IPS-15b (cell line): ENCODE measurements around the gene ARPC2.
A peak's percentile ranks its signal among the peaks of the same experiment; 100 is the strongest.

Experiments used
- H3K27me3 ChIP-seq: one replicate; pipeline ENCODE4 v1.6.1; 2013; ENCODE audit warnings: low read length; ENCODE audit not compliant: control insufficient read depth, insufficient read depth
- H3K36me3 ChIP-seq: one replicate; pipeline ENCODE4 v1.6.1; 2013; ENCODE audit warnings: low read length; ENCODE audit not compliant: control insufficient read depth, insufficient read depth
- H3K4me1 ChIP-seq: one replicate; pipeline ENCODE4 v1.6.1; 2013; ENCODE audit warnings: mild to moderate bottlenecking, low read length; ENCODE audit not compliant: control insufficient read depth, insufficient read depth
- H3K4me3 ChIP-seq: one replicate; pipeline ENCODE4 v1.5.1; 2013; ENCODE audit warnings: low read depth, low read length
- H3K9ac ChIP-seq: one replicate; pipeline ENCODE4 v1.6.1; 2013; ENCODE audit warnings: low read depth, mild to moderate bottlenecking, low read length
- H3K9me3 ChIP-seq: one replicate; pipeline ENCODE4 v1.6.1; 2013; ENCODE audit warnings: mild to moderate bottlenecking, low read length; ENCODE audit not compliant: control insufficient read depth, insufficient read depth

Gene ARPC2

GRCh38 chr2:218218268-218219185 lies 1.5 kb downstream of the ARPC2 start:
- Histone ChIP-seq H3K4me1 (peaks cover 11% of the 10 kb centered on the region), H3K9ac (peak overlapping the region; percentile 97), H3K4me3 (peak overlapping the region; percentile 90), H3K36me3 (no peaks in the 10 kb centered on the region), H3K27me3 (no peaks in the 10 kb centered on the region), H3K9me3 (no peaks in the 10 kb centered on the region)

GRCh38 chr2:218219934-218220333 lies 2.9 kb downstream of the ARPC2 start:
- Histone ChIP-seq H3K4me3 (no peak overlapping the region), H3K9ac (no peak overlapping the region), H3K4me1 (peaks cover 11% of the 10 kb centered on the region)

DNA sequence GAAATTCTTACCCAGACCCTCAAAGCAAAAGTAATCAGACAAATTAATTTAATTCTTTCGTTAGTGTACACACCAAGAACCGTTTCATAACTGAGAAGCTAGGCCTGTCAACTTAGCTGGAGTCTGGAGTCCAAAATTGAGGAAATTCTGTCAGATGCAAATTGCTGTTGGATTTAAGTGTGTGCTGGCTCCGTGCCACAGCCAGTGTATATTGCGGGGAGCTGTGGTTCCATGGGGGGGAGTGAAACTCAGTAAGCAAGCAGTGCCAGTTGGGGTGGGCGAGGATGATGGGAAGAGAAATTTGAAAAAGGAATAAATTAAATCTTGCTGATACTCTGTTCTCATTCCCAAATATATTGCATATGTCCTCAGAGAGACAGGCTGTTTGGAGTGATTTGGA lies 4.0 kb downstream of the ARPC2 start:
- H3K36me3 ChIP-seq, result no peaks in the 10 kb centered on the region
- no peak overlapping the region for H3K4me3 ChIP-seq
- no peaks in the 10 kb centered on the region for H3K9me3 ChIP-seq
- H3K27me3 ChIP-seq, result no peaks in the 10 kb centered on the region
- peaks cover 10% of the 10 kb centered on the region for H3K4me1 ChIP-seq
- no peak overlapping the region for H3K9ac ChIP-seq

More at GRCh38 chr2:218219934-218220333, 2.9 kb downstream of the ARPC2 start:
- Histone ChIP-seq H3K36me3 (no peaks in the 10 kb centered on the region), H3K27me3 (no peaks in the 10 kb centered on the region), H3K9me3 (no peaks in the 10 kb centered on the region)

GRCh38 chr2:218223046-218223445 lies 6.1 kb downstream of the ARPC2 start:
- Histone ChIP-seq H3K4me3 (no peak overlapping the region), H3K4me1 (peaks cover 8% of the 10 kb centered on the region), H3K9me3 (no peaks in the 10 kb centered on the region), H3K9ac (no peak overlapping the region), H3K27me3 (no peaks in the 10 kb centered on the region), H3K36me3 (peaks cover 4% of the 10 kb centered on the region)

GRCh38 chr2:218224186-218224585 lies 7.2 kb downstream of the ARPC2 start:
- H3K4me3 ChIP-seq, result no peak overlapping the region
- no peaks in the 10 kb centered on the region for H3K27me3 ChIP-seq
- no peaks in the 10 kb centered on the region for H3K9me3 ChIP-seq
- peaks cover 2% of the 10 kb centered on the region for H3K4me1 ChIP-seq
- H3K36me3 ChIP-seq, result peaks cover 10% of the 10 kb centered on the region
- H3K9ac ChIP-seq, result no peak overlapping the region

DNA sequence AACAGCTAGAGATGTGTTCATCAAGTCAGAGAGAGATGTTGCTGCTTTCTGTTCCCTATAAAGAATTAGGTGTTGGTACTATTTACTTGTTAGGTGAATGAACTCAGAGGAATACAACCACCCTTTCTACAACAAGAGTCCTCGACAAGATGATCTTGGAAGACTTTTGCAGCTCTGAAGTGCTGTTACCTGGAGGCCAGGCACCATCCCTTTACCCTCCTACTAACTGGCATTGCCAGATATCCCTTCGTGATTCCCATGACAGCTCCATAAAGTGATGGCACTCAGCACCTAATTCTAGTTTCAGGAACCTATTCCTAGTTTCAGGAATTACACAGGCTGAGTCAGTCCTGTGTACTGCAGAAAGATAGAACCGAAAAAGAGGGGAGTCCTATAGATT lies 9.9 kb downstream of the ARPC2 start:
- Histone ChIP-seq H3K4me3 (no peak overlapping the region), H3K27me3 (no peaks in the 10 kb centered on the region), H3K9ac (no peak overlapping the region), H3K4me1 (no peaks in the 10 kb centered on the region), H3K9me3 (no peaks in the 10 kb centered on the region), H3K36me3 (peaks cover 15% of the 10 kb centered on the region)

DNA sequence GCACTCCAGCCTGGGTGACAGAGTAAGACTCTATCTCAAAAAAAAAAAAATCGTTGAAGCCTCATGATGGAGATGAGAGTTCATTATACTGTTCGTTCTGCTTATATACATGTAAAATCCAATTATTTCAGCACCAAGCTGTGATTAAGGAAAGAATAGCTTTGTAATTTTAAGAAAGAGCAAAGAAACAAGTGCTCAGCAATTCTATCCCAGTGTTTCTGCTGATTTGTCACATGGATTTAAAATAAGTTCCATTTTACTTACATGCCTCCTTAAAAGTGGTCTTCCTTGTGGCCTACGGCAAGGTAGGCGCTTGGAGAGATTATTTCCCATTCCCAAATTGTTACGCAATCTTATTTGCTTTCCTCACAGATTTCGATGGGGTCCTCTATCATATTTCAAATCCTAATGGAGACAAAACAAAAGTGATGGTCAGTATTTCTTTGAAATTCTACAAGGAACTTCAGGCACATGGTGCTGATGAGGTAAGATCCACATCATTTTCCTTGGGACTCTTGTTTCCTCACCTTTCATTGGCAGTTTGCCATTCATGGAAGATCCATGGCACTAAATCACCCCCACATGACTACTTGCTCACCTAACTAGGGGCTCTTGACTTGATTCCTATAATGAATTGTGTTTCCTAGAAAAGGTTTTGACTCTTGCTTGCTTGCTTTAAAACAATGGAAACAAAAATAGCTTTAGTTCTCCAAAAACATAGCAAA lies 11.5 kb downstream of the ARPC2 start:
- Histone ChIP-seq H3K4me1 (no peaks in the 10 kb centered on the region), H3K4me3 (no peak overlapping the region), H3K36me3 (peaks cover 20% of the 10 kb centered on the region), H3K27me3 (no peaks in the 10 kb centered on the region), H3K9ac (no peak overlapping the region), H3K9me3 (no peaks in the 10 kb centered on the region)

DNA sequence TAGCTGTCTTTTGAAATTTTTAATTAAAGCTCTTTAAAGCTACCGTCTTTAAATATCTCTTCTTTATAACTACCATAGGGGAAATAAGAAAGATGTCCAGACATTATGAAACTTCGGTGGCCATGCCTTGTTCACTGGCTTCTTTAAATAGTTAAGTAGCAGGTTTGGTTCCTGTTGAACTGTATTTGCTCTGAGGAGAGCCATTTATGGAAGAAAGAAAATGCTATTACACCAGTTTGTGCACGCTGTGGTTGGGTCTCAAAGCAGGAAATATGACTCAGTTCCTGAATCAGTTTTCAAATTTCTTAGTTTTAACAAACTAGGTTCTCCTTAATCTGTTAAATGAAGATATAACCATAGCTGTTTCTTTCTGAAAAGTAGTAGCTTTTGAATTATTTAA lies 12.2 kb downstream of the ARPC2 start:
- H3K27me3 ChIP-seq, result no peaks in the 10 kb centered on the region

GRCh38 chr2:218229851-218230250 lies 12.9 kb downstream of the ARPC2 start:
- H3K4me3 ChIP-seq, result no peak overlapping the region
- no peaks in the 10 kb centered on the region for H3K4me1 ChIP-seq
- no peak overlapping the region for H3K9ac ChIP-seq
- no peaks in the 10 kb centered on the region for H3K9me3 ChIP-seq
- H3K27me3 ChIP-seq, result no peaks in the 10 kb centered on the region
- H3K36me3 ChIP-seq, result peaks cover 30% of the 10 kb centered on the region

More for the DNA sequence above, 12.2 kb downstream of the ARPC2 start:
- Histone ChIP-seq H3K9ac (no peak overlapping the region), H3K36me3 (peaks cover 24% of the 10 kb centered on the region), H3K9me3 (no peaks in the 10 kb centered on the region), H3K4me1 (no peaks in the 10 kb centered on the region), H3K4me3 (no peak overlapping the region)

DNA sequence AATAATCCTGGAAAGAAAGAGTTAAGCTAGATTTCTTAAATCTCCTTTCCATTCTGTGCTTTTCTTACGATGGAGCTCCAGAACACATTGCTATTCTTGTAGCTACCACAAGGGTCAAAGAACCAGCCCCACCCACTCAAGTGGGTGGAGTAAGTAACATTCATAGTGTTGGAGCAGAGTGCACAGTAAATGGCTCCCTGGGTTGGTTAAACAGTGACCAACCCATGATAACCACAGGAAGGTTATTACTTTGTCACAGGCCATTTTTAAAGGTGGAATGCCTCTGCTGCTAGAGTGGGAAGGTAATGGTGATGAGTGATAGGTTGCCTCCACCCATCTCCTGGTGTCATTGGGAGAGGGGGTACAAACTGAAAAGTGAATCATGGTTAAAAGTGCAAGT lies 13.9 kb downstream of the ARPC2 start:
- no peak overlapping the region for H3K4me3 ChIP-seq
- H3K9me3 ChIP-seq, result no peaks in the 10 kb centered on the region
- no peaks in the 10 kb centered on the region for H3K4me1 ChIP-seq
- no peak overlapping the region for H3K9ac ChIP-seq
- no peaks in the 10 kb centered on the region for H3K27me3 ChIP-seq
- H3K36me3 ChIP-seq, result peaks cover 38% of the 10 kb centered on the region

GRCh38 chr2:218233543-218233942 lies 16.6 kb downstream of the ARPC2 start:
- peaks cover 48% of the 10 kb centered on the region for H3K36me3 ChIP-seq
- no peak overlapping the region for H3K4me3 ChIP-seq
- no peaks in the 10 kb centered on the region for H3K27me3 ChIP-seq

GRCh38 chr2:218234521-218234920 lies 17.5 kb downstream of the ARPC2 start:
- Histone ChIP-seq H3K4me1 (no peaks in the 10 kb centered on the region), H3K9me3 (no peaks in the 10 kb centered on the region), H3K4me3 (no peak overlapping the region), H3K9ac (no peak overlapping the region), H3K27me3 (no peaks in the 10 kb centered on the region), H3K36me3 (peaks cover 51% of the 10 kb centered on the region)

More at GRCh38 chr2:218233543-218233942, 16.6 kb downstream of the ARPC2 start:
- H3K4me1 ChIP-seq, result no peaks in the 10 kb centered on the region
- H3K9ac ChIP-seq, result no peak overlapping the region
- H3K9me3 ChIP-seq, result no peaks in the 10 kb centered on the region
